Caco-2 (cell line): ENCODE results near the gene KMO. TPM values are rescaled to one million over a fixed set of nuclear protein-coding genes. Genes with fewer than 3 reads are reported as not detected.

Experiments used
- BruUV-seq: library from RNA; stranded (reverse); fragments of 400-500 nt; replicated peaks from 2 replicates; lab custom pipeline; 2021; lab: Mats Ljungman, UMichigan
- CTCF ChIA-PET: fragments of 300-600 bp; sonication (Branson Sonifier 250); formaldehyde crosslinking; loops from one replicate; lab custom pipeline; 2022; ENCODE audit warnings: antibody characterized with exemption; lab: Charles Lee
- POLR2A ChIA-PET: fragments of 300-600 bp; sonication (Branson Sonifier 250); formaldehyde crosslinking; loops from one replicate; lab custom pipeline; 2022; ENCODE audit warnings: antibody characterized with exemption; lab: Charles Lee
- DNase-seq, 2 experiments: peaks; one replicate each; pipeline versions ENCODE4 v3.0.0 to v3.0.0-alpha.2; 2020 to 2022
- H3K27me3 ChIP-seq: replicated peaks from 2 replicates; pipeline ENCODE4 v1.6.0; 2011; ENCODE audit warnings: low read length; ENCODE audit not compliant: control insufficient read depth, insufficient read depth
- H3K36me3 ChIP-seq: 2 replicates; pipeline ENCODE4 v1.5.1; 2011; ENCODE audit warnings: low read length; ENCODE audit not compliant: control insufficient read depth, insufficient read depth
- H3K4me1 ChIP-seq: fragments of 250-450 bp; sonication (Bioruptor Pico); 2 replicates; pipeline ENCODE4 v1.5.1; 2020; ENCODE audit warnings: mild to moderate bottlenecking
- H3K4me3 ChIP-seq: 2 replicates; pipeline ENCODE4 v1.5.1; 2011; ENCODE audit warnings: low read depth, mild to moderate bottlenecking, control low read depth, low read length
- H3K9me3 ChIP-seq: fragments of 250-450 bp; sonication (Bioruptor Pico); 2 replicates; pipeline ENCODE4 v1.5.1; 2020; ENCODE audit warnings: mild to moderate bottlenecking, moderate library complexity
- H3K27ac Mint-ChIP-seq: one replicate; pipeline ENCODE4 v1.8.0; 2022; ENCODE audit warnings: mixed read lengths; ENCODE audit not compliant: unreplicated experiment
- H3K27me3 Mint-ChIP-seq: one replicate; pipeline ENCODE4 v1.8.0; 2022; ENCODE audit warnings: mixed read lengths; ENCODE audit not compliant: insufficient read depth, unreplicated experiment
- H3K36me3 Mint-ChIP-seq: one replicate; pipeline ENCODE4 v1.8.0; 2022; ENCODE audit warnings: mild to moderate bottlenecking, mixed read lengths; ENCODE audit not compliant: insufficient read depth, unreplicated experiment
- H3K4me1 Mint-ChIP-seq: one replicate; pipeline ENCODE4 v1.8.0; 2022; ENCODE audit warnings: low read depth, mixed read lengths; ENCODE audit not compliant: unreplicated experiment
- H3K4me3 Mint-ChIP-seq: one replicate; pipeline ENCODE4 v1.8.0; 2022; ENCODE audit warnings: mild to moderate bottlenecking, moderate library complexity, mixed read lengths; ENCODE audit not compliant: unreplicated experiment
- H3K9me3 Mint-ChIP-seq: one replicate; pipeline ENCODE4 v1.8.0; 2022; ENCODE audit warnings: mixed read lengths; ENCODE audit not compliant: unreplicated experiment
- CTCF ChIP-seq, 2 experiments: fragments of 200-600 bp in 1 of 2; IDR thresholded peaks; 1 replicate in 1 of 2; 2 replicates in 1 of 2; pipeline versions ENCODE4 v1.5.1 to v1.8.0; 2011 to 2022; ENCODE audit warnings: antibody characterized with exemption in 1 of 2, control low read depth in 1 of 2, inconsistent platforms in 1 of 2, low read depth in 1 of 2, low read length in 1 of 2, mild to moderate bottlenecking in 1 of 2, moderate library complexity in 1 of 2; ENCODE audit not compliant: insufficient read depth in 1 of 2, severe bottlenecking in 1 of 2, unreplicated experiment in 1 of 2
- intact Hi-C: fragments of 100-400 bp; cut with micrococcal nuclease; formaldehyde crosslinking; loops from one replicate; pipeline ENCODE4 v1.10.0; 2022; ENCODE audit not compliant: unreplicated experiment
- total RNA-seq: library from RNA; stranded (reverse); gene quantifications from 2 replicates; pipeline ENCODE4 v1.2.3, GENCODE V29; 2022

KMO gene
- total RNA-seq, 1 experiment from 2014 or later, result not detected

- no peaks in the 10 kb centered on the region for H3K9me3 ChIP-seq
- ChIA-PET POLR2A (no interaction called here), CTCF (no interaction called here)
- Mint-ChIP-seq H3K27me3 (peaks cover 11% of the 10 kb centered on the region), H3K4me3 (no peak overlapping the region), H3K27ac (no peak overlapping the region), H3K36me3 (no peaks in the 10 kb centered on the region), H3K9me3 (no peaks in the 10 kb centered on the region), H3K4me1 (no peaks in the 10 kb centered on the region)
- DNase-seq, result no peak
- intact Hi-C loops, result no loop called here
- BruUV-seq, result no TSS peak
- H3K4me1 ChIP-seq, result no peaks in the 10 kb centered on the region
- H3K4me3 ChIP-seq, result no peak overlapping the region
- no peaks in the 10 kb centered on the region for H3K36me3 ChIP-seq
- H3K27me3 ChIP-seq, result no peaks in the 10 kb centered on the region
- TF ChIP-seq CTCF (IDR thresholded peaks at IDR 0.05; ENCODE audit: insufficient read depth in 1 of 2, low read depth in 1 of 2, low read length in 1 of 2, severe bottlenecking in 1 of 2, unreplicated experiment in 1 of 2), result no peak
Observed at GRCh38 chr1:241557031-241557430, 24.9 kb downstream of the KMO start.

- no peaks in the 10 kb centered on the region for H3K9me3 Mint-ChIP-seq
Observed at GRCh38 chr1:241557551-241558193, 25.5 kb downstream of the KMO start.

GRCh38 chr1:241560146-241560848, 28.1 kb downstream of the KMO start:
- Mint-ChIP-seq H3K36me3 (no peaks in the 10 kb centered on the region), H3K9me3 (no peaks in the 10 kb centered on the region), H3K4me3 (no peak overlapping the region), H3K27ac (no peak overlapping the region), H3K27me3 (peaks cover 8% of the 10 kb centered on the region), H3K4me1 (no peaks in the 10 kb centered on the region)
- Histone ChIP-seq H3K27me3 (no peaks in the 10 kb centered on the region), H3K36me3 (no peaks in the 10 kb centered on the region), H3K4me1 (no peaks in the 10 kb centered on the region), H3K4me3 (no peak overlapping the region), H3K9me3 (no peaks in the 10 kb centered on the region)
- TF ChIP-seq CTCF (IDR thresholded peaks at IDR 0.05; ENCODE audit: insufficient read depth in 1 of 2, low read depth in 1 of 2, low read length in 1 of 2, severe bottlenecking in 1 of 2, unreplicated experiment in 1 of 2), result no peak
- no peak for DNase-seq
- CTCF ChIA-PET, result no interaction called here
- POLR2A ChIA-PET, result no interaction called here
- intact Hi-C loops, result no loop called here
- no TSS peak for BruUV-seq

More at GRCh38 chr1:241557551-241558193, 25.5 kb downstream of the KMO start:
- no TSS peak for BruUV-seq
- Histone ChIP-seq H3K36me3 (no peaks in the 10 kb centered on the region), H3K4me3 (no peak overlapping the region), H3K4me1 (no peaks in the 10 kb centered on the region), H3K27me3 (no peaks in the 10 kb centered on the region), H3K9me3 (no peaks in the 10 kb centered on the region)
- Mint-ChIP-seq H3K27ac (no peak overlapping the region), H3K4me3 (no peak overlapping the region), H3K4me1 (no peaks in the 10 kb centered on the region), H3K36me3 (no peaks in the 10 kb centered on the region), H3K27me3 (peaks cover 10% of the 10 kb centered on the region)
- ChIA-PET POLR2A (no interaction called here), CTCF (no interaction called here)
- TF ChIP-seq CTCF (IDR thresholded peaks at IDR 0.05; ENCODE audit: insufficient read depth in 1 of 2, low read depth in 1 of 2, low read length in 1 of 2, severe bottlenecking in 1 of 2, unreplicated experiment in 1 of 2), result no peak
- intact Hi-C loops, result no loop called here
- DNase-seq, result no peak
